Stimulated activated CD8-positive, alpha-beta memory T cell treated with anti-CD3 and anti-CD28 coated beads, Interleukin-7, amount 100 ng/mL, for 1 hour (primary cell): ENCODE measurements around the gene PRXL2B.

Experiments
- DNase-seq, 2 donors: peaks; one replicate each; pipeline ENCODE4 v3.0.0-alpha.2; 2020; ENCODE audit warnings: low read depth in 2 of 2

PRXL2B gene

GRCh38 chr1:2585318-2586092, 1.1 kb upstream of the PRXL2B start:
- peak in 1 of 2 donors; percentile 32 for DNase-seq

DNA sequence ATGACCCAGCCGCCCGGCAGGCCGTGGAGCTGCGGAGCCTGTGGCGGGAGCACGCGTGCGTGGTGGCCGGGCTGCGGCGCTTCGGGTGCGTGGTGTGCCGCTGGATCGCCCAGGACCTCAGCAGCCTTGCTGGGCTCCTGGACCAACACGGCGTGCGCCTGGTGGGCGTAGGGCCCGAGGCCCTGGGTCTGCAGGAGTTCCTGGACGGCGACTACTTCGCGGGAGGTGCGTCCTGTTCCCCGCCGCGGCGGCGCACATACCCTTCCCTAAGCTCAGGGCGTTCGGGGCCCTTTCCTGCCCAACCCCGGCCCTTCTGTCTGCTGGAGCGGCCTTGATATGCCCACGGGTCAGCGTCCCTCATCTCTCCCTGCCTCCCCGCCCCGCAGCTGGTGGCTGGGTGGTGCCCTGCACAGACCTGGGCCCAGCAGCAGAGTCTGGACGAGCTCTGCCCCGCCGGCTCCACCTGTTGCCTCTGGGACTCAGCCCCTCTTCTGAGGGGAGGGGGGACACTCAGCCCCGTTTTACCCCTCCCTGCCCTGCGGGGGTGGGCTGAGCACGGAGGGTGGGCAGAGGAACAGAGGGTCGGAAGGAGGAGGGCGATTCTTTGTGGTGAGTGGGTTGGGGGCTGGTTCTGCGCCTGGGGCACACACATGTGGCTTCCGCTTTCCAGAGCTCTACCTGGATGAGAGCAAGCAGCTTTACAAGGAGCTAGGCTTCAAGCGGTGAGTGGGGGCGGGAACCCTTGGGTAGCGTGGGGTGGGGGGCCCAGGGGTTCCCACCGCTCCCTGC, 688 bp downstream of the PRXL2B start:
- no peak for DNase-seq

DNA sequence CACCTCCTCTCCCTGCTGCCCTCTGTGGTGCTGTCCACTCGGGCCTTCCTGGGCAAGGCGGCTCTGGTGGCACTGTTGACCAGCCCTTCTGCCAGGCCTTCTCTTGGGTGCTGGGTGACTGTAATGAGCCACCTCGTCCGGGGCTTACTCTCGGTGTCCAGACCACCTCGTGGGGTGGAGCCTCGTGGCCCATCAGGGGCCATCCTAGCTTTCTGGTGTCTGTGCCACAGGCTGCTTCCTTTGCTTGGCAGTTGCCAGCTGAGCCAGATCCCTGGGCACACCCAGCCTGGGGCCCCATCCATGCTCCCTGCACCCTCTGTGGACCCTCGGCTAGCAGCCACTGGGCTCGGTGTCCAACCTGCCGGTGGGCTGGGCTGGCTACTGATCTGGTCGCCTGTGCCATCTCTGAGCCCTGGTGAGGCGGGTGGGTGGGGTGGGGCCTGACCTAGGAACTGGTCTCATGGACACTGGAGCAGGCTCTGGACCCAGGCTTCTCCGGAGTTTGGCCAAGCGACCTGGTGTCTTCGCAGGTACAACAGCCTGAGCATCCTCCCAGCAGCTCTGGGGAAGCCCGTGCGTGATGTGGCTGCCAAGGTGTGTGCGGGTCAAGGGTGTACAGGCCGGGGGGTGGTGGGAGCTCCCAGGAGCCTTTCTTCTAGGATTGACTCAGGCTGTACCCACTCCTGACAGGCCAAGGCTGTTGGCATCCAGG, 1.4 kb downstream of the PRXL2B start:
- no peak for DNase-seq

GRCh38 chr1:2588661-2589430, 2.3 kb downstream of the PRXL2B start:
- no peak for DNase-seq

GRCh38 chr1:2589431-2590232, 3.1 kb downstream of the PRXL2B start:
- no peak for DNase-seq

GRCh38 chr1:2590233-2591141, 3.9 kb downstream of the PRXL2B start:
- no peak for DNase-seq

DNA sequence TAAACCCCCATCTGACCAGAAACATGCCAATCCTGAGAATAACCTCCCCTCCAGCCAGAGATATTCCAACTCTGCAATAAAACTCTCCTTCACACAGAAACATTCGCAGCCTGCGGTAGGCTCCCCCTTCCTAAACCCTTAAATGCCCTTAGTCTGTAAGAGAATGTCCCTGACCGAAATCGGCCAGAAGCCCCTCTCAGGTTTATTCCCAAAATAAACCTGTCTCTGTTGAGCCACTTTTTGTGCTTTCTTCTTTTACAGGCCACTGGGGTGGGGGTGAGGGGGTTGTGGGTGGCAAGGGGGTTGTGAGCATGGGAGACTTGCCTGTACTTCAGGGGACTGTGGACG, 4.6 kb downstream of the PRXL2B start:
- DNase-seq, result no peak

DNA sequence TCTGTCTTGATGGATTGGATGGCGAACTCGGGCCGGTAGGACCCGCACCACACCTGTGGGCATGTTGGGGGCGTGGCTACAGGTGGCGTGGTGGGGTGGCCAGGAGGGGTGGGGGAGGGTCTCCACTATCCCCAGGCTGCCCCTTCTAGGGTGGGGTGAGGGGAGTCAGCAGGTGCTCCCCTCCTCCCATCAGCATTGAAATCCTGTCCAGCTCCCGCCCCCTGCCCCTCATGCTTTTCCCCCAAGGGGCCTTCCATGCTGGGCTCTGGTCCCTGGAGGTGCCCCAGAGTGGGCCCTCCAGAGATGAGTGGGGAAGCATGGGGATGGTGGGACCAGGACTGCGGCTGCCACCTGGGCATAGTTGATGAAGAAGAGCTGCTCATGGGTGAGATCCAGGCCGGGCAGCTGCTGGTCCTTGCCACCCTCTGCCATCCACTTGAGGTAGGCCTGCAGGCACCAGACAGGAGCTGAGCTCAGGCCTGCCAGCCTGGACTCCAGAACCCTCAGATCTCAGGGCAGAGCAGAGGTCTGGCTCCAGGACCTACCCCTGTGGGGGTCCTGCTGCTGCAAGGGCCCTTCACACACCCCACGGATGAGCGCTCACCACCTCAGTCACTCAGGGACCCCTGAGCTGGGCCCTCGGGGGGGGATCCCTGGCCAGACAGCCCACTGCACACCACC, 5.1 kb downstream of the PRXL2B start:
- no peak for DNase-seq

GRCh38 chr1:2592672-2593071, 6.1 kb downstream of the PRXL2B start:
- no peak for DNase-seq

- DNase-seq, result no peak
Measured at GRCh38 chr1:2593251-2593878, 6.8 kb downstream of the PRXL2B start.

GRCh38 chr1:2594001-2594640, 7.5 kb downstream of the PRXL2B start:
- DNase-seq, result no peak

- DNase-seq, result no peak
Measured at GRCh38 chr1:2594641-2595131, 8.1 kb downstream of the PRXL2B start.

DNA sequence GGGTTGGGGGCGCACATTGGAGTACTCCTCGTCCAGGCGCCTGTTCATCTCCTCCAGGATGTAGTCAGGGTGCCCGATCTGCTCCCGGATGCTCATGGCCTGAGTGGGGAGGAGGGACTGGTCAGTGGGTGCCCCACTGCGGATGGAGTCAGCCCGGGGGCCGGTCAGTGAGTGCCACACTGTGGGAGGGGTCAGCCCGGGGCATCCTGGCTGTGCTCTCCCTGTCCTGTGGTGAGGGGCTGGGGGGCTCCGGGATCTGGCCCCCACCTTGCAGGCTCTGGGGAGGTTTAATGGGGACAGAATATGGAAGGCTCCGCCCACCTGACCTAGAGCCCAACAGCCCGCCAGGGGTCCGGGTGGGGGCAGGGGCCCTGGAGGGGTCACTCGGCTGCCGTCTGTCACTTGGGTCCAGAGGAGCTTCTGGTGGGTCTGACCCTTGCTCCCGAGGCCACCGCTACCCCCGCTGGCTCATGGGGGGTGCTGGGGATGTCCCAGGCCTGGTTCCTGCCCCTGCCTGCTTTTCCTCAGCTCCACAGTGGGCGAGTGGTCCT, 8.8 kb downstream of the PRXL2B start:
- no peak for DNase-seq

- no peak for DNase-seq
Measured at GRCh38 chr1:2595812-2596529, 9.4 kb downstream of the PRXL2B start.

GRCh38 chr1:2596530-2597333, 10.2 kb downstream of the PRXL2B start:
- DNase-seq, result no peak
